Measurements from ENCODE around the gene THAP4. TPM values are rescaled to one million over a fixed set of nuclear protein-coding genes. Genes with fewer than 3 reads are reported as not detected.

Gene THAP4
- total RNA-seq, 2 experiments from 2014 or later: 27.5 to 31.4 TPM

DNA sequence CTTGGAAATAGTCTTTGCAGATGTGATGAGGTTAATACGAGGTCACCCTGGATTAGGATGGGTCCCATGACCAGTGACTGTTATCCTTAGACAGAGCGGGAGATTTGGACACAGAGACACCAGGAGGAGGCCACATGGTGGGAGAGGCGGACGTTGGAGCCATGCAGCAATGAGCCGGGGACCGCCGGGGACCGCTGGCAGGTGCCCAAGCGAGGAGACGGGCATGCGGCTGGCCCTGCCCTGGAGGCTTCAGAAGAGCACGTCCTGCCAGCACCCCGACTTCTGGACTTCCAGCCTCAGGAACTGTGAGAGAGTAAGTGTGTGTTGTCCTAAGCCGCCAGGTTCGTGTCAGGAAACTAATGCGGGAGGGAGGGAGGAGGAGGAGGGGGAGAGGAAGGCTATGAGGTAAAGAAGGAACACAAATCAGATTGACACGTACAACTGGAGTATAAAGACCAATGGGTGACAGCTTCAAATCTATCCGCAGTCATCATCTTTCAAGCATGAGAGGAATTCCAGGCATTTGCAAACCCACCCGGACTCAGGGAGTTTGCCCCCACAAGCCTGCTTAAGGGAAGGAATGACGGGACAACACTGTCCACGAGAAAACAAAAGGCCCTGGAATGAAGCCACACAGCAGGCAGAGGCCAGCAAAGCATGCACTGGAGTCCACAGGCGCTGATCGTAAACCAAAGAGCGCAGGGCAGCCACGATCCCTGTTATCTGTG, 90.0 kb downstream of the THAP4 start:
- H3K9me3 Mint-ChIP-seq: no peaks in the 10 kb centered on the region
- H3K27ac Mint-ChIP-seq: no peak overlapping the region
- no peaks in the 10 kb centered on the region for H3K36me3 Mint-ChIP-seq (ENCODE audit: low read depth)
- no peak for ATAC-seq (ENCODE audit: poor library complexity)
- H3K27ac ChIP-seq (ENCODE audit: low read depth in 1 of 2, low read length in 2 of 2): no peak overlapping the region
- H3K4me3 Mint-ChIP-seq: no peak overlapping the region
- H3K4me3 ChIP-seq (ENCODE audit: low read length): no peak overlapping the region
- peaks cover 26% of the 10 kb centered on the region for H3K27me3 Mint-ChIP-seq
- intact Hi-C loops (cut with DNase I, micrococcal nuclease): no loop called here
- DNase-seq: no peak
- H3K4me1 ChIP-seq (ENCODE audit: insufficient read depth, low read length): no peaks in the 10 kb centered on the region
- no peaks in the 10 kb centered on the region for H3K4me1 Mint-ChIP-seq (ENCODE audit: low read depth)
- no peaks in the 10 kb centered on the region for H3K9me3 ChIP-seq (ENCODE audit: control insufficient read depth in 1 of 2, insufficient read depth in 1 of 2, low read length in 2 of 2)
- H3K36me3 ChIP-seq (ENCODE audit: insufficient read depth, low read length): no peaks in the 10 kb centered on the region
- TF ChIP-seq, protein P1, sequence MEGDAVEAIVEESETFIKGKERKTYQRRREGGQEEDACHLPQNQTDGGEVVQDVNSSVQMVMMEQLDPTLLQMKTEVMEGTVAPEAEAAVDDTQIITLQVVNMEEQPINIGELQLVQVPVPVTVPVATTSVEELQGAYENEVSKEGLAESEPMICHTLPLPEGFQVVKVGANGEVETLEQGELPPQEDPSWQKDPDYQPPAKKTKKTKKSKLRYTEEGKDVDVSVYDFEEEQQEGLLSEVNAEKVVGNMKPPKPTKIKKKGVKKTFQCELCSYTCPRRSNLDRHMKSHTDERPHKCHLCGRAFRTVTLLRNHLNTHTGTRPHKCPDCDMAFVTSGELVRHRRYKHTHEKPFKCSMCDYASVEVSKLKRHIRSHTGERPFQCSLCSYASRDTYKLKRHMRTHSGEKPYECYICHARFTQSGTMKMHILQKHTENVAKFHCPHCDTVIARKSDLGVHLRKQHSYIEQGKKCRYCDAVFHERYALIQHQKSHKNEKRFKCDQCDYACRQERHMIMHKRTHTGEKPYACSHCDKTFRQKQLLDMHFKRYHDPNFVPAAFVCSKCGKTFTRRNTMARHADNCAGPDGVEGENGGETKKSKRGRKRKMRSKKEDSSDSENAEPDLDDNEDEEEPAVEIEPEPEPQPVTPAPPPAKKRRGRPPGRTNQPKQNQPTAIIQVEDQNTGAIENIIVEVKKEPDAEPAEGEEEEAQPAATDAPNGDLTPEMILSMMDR (IDR thresholded peaks at IDR 0.05): no peak
- ChIA-PET POLR2A (no interaction called here), CTCF (no interaction called here)
- H3K27me3 ChIP-seq (ENCODE audit: control insufficient read depth in 1 of 2, insufficient read depth in 2 of 2, low read length in 2 of 2): peaks cover 12 to 55% of the 10 kb centered on the region in 2 experiments

DNA sequence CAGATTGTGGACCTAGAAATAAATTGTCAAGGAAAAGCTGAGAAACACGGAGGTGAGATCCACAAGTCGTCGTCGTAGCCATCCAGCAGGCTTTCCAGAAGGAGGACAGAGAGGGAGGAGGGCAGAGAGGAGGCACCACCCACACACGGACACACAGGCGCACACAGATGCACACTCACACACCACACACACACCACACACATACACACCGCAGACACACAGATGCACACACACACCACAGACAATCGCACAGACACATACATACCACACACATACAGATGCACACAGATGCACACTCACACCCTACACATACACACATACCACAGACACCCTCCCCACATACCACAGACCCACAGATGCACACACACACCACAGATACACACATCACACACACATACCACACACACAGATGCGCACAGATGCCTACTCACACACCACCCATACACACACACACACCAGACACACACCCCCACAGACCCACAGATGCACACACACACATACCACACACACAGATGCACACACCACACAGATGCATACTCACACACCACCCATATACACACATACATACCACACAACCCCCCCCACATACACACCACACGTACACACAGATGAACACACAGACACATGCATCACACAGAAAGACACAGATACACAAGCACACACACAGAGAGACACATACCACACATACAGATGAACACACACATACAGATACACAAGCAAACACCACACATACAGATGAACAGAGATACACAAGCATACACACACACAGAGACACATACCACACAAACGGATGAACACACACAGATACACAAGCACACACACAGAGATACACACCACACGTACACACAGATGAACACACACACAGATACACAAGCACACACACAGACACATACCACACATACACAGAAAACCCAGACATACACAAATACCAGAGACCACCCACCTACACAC, 91.2 kb downstream of the THAP4 start:
- Mint-ChIP-seq H3K4me1 (ENCODE audit: low read depth) (peaks cover under 1% of the 10 kb centered on the region), H3K36me3 (ENCODE audit: low read depth) (no peaks in the 10 kb centered on the region), H3K9me3 (no peaks in the 10 kb centered on the region), H3K27ac (no peak overlapping the region), H3K27me3 (peaks cover 21% of the 10 kb centered on the region), H3K4me3 (no peak overlapping the region)
- no peak for ATAC-seq (ENCODE audit: poor library complexity)
- CTCF ChIA-PET: no interaction called here
- Histone ChIP-seq H3K4me1 (ENCODE audit: insufficient read depth, low read length) (peaks cover 8% of the 10 kb centered on the region), H3K4me3 (ENCODE audit: low read length) (no peak overlapping the region), H3K27me3 (ENCODE audit: control insufficient read depth in 1 of 2, insufficient read depth in 2 of 2, low read length in 2 of 2) (peaks cover 19 to 58% of the 10 kb centered on the region in 2 experiments), H3K9me3 (ENCODE audit: control insufficient read depth in 1 of 2, insufficient read depth in 1 of 2, low read length in 2 of 2) (peaks cover 0 to 8% of the 10 kb centered on the region in 2 experiments), H3K36me3 (ENCODE audit: insufficient read depth, low read length) (no peaks in the 10 kb centered on the region), H3K27ac (ENCODE audit: low read depth in 1 of 2, low read length in 2 of 2) (no peak overlapping the region)
- intact Hi-C loops (cut with DNase I, micrococcal nuclease): no loop called here
- POLR2A ChIA-PET: no interaction called here
- no peak for DNase-seq
- TF ChIP-seq, protein P1 (IDR thresholded peaks at IDR 0.05): no peak

DNA sequence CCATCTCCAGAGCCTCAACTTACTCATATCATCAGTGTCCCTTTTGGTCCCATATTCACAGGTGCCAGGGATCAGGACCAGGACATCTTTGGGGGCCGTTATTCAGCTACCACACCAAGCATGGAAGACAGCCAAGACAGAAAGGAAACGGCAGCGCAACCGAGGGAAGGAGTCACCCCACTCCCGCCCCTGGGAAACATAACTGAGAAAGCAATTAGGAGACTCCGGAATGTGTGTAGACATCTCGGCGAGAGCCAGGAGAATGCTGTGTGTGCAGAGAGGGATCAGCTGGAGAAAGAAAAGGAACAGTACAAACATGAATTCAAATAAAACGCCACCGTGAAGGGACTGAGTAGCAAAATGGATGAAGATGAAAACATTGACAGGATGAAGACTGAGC, 91.9 kb downstream of the THAP4 start:
- Mint-ChIP-seq H3K27ac (no peak overlapping the region), H3K4me3 (no peak overlapping the region), H3K27me3 (peaks cover 26% of the 10 kb centered on the region), H3K36me3 (ENCODE audit: low read depth) (no peaks in the 10 kb centered on the region), H3K9me3 (no peaks in the 10 kb centered on the region), H3K4me1 (ENCODE audit: low read depth) (peaks cover 5% of the 10 kb centered on the region)
- CTCF ChIA-PET: no interaction called here
- ATAC-seq (ENCODE audit: poor library complexity) (no peak), DNase-seq (no peak)
- Histone ChIP-seq H3K27me3 (ENCODE audit: control insufficient read depth in 1 of 2, insufficient read depth in 2 of 2, low read length in 2 of 2) (peaks cover 23 to 61% of the 10 kb centered on the region in 2 experiments), H3K27ac (ENCODE audit: low read depth in 1 of 2, low read length in 2 of 2) (no peak overlapping the region), H3K9me3 (ENCODE audit: control insufficient read depth in 1 of 2, insufficient read depth in 1 of 2, low read length in 2 of 2) (peaks cover 0 to 13% of the 10 kb centered on the region in 2 experiments), H3K36me3 (ENCODE audit: insufficient read depth, low read length) (no peaks in the 10 kb centered on the region), H3K4me1 (ENCODE audit: insufficient read depth, low read length) (peaks cover 11% of the 10 kb centered on the region), H3K4me3 (ENCODE audit: low read length) (no peak overlapping the region)
- POLR2A ChIA-PET: no interaction called here
- TF ChIP-seq, protein P1 (IDR thresholded peaks at IDR 0.05): no peak
- intact Hi-C loops (cut with DNase I, micrococcal nuclease): no loop called here

Data from CD4-positive, alpha-beta T cell (primary cell).